Activated T-helper 1 cell treated with anti-CD3 and anti-CD28 coated beads, Interleukin-2, amount 50 U/mL, for 16 hours (primary cell): ENCODE data around the gene ARGLU1.

Experiments
- DNase-seq, 2 donors: peaks; one replicate each; pipeline ENCODE4 v3.0.0-alpha.2; 2020; ENCODE audit warnings: low read depth in 1 of 2, low spot score in 1 of 2

Gene ARGLU1

GRCh38 chr13:106548064-106548696 lies 19.8 kb downstream of the ARGLU1 start:
- DNase-seq: no peak

GRCh38 chr13:106541826-106542225 lies 26.1 kb downstream of the ARGLU1 start:
- DNase-seq: no peak

GRCh38 chr13:106540613-106541012 lies 27.3 kb downstream of the ARGLU1 start:
- no peak for DNase-seq

GRCh38 chr13:106537521-106537920 lies 30.4 kb downstream of the ARGLU1 start:
- no peak for DNase-seq

- DNase-seq: peak; percentile 76 to 89
Measured at GRCh38 chr13:106536244-106537034, 31.5 kb downstream of the ARGLU1 start.

- DNase-seq: peak; percentile 65 to 82
Measured at GRCh38 chr13:106535552-106536243, 32.2 kb downstream of the ARGLU1 start, which contains the start of gene EFNB2. EFNB2 (minus strand) TSS chr13:106535662; CDS start chr13:106534964, 698 bp downstream.

GRCh38 chr13:106534639-106535551 lies 33.0 kb downstream of the ARGLU1 start:
- peak in 1 of 2 donors; percentile 8 for DNase-seq

- no peak for DNase-seq
Measured at GRCh38 chr13:106533943-106534638, 33.8 kb downstream of the ARGLU1 start.

- DNase-seq: no peak
Measured at GRCh38 chr13:106533101-106533942, 34.6 kb downstream of the ARGLU1 start.

GRCh38 chr13:106532111-106532929 lies 35.6 kb downstream of the ARGLU1 start:
- DNase-seq: no peak

GRCh38 chr13:106530980-106531481 lies 36.9 kb downstream of the ARGLU1 start:
- DNase-seq: no peak

- no peak for DNase-seq
Measured at GRCh38 chr13:106530171-106530851, 37.6 kb downstream of the ARGLU1 start.

- DNase-seq: no peak
Measured at GRCh38 chr13:106529415-106530170, 38.3 kb downstream of the ARGLU1 start.

GRCh38 chr13:106528718-106529414 lies 39.1 kb downstream of the ARGLU1 start:
- no peak for DNase-seq

GRCh38 chr13:106527826-106528225 lies 40.1 kb downstream of the ARGLU1 start:
- no peak for DNase-seq

- DNase-seq: no peak
Measured at GRCh38 chr13:106527445-106527801, 40.5 kb downstream of the ARGLU1 start.
